ENCODE results near the gene SYCE3.
"Not testable (repeated sequence)": the region's sequence is repeated elsewhere in the genome, so short reads cannot be mapped to it uniquely, and the experiment has no call there.

SYCE3 gene, protein sequence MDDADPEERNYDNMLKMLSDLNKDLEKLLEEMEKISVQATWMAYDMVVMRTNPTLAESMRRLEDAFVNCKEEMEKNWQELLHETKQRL

DNA sequence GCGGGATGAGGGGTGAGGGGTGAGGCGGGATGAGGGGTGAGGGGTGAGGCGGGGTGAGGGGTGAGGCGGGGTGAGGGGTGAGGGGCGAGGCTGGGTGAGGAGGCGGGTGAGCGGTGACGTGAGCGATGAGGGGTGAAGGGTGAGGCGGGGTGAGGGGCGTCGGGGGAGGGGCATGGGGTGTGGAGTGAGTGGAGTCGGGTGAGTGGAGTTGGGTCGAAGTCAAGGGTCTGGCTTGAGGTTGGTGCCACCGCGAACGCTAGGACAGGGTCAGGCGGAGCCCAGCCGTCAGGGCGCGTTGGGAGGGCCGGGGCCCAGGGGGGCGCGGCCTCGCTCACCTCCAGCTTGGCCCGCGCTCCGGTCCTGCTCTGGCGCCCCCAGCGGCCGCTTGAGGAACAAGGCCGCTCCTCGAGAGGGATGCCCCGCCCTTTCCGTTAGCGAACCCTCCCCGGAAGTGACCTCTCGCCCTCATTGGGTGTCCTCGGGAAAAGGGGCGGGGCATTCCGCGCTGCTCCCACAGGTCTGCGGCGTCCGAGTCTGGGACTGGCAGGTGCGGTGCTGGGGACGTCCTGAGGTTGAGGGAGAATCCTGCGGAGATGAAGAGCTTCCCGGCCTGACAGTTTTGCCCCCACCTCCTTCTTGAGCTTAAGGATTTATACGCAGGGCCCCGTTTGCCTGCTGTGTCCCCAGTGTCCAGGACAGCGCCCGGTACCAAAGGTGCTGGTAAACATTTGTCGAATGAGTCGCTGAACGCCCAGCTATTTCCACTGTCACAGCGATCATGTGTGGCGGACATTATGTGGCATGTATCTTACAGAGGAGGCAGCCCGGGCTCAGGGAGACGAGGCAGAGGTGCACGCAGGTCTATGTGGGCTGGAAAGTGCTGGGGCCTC lies at the start of gene SYCE3:
Gene SYCE3 (minus strand): TSS at position 397 of the 890 bp plus-strand sequence. CDS start 6,514 bp downstream, outside the sequence.
- in situ Hi-C loops (cut with MboI; ENCODE audit: low sequenced_read_pairs), result no loop called here

DNA sequence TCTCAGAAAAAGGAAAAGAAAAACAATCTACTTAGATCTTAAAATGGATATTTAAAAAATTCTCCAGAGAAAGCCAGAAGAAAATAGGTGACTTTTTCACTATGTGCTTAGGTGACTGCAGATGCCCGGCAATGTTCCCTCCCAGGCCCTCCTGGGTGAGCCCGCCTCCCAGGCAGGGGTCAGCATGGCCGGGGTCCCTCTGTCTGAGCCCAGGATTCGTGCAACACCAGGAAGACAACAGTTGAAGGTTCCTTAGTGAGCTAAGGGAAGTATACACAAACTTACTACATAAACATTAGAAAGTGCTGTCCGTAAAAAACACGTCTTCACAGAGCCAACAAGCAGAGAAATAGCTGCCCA lies 49.4 kb upstream of the SYCE3 start:
- in situ Hi-C loops (cut with MboI; ENCODE audit: low sequenced_read_pairs), result no loop called here

DNA sequence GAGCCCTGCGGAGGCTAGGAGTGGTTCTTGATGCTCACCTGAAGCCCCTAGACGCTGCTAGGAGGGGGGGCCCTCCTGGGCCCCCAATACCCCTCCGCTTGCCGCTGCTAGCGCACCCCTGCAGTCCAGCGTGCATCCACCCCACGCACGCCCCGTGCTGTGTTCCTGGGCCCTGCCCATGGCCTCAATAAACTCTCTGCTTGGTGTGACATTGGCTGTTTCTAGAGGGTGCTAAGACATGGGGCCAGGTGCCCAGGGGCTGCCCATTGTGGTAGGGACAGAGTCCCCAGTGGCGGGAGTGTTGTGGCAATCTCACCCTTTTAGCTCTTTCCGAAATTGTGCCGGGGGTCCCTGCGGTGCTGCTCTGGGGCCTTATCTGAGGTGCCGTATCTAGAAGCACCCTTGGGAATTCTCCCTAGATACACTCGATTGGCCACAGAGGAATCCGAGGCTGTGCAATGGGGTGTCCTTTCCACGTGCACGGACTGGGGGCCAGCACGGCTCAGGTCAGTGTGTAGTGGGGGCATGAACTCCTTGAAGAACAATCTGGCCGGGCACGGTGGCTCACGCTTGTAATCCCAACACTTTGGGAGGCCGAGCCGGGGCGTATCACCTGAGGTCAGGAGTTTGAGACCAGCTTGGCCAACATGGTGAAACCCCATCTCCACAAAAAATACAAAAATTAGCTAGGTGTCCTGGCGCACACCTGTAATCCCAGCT lies 48.8 kb upstream of the SYCE3 start:
- in situ Hi-C loops (cut with MboI; ENCODE audit: low sequenced_read_pairs), result no loop called here

DNA sequence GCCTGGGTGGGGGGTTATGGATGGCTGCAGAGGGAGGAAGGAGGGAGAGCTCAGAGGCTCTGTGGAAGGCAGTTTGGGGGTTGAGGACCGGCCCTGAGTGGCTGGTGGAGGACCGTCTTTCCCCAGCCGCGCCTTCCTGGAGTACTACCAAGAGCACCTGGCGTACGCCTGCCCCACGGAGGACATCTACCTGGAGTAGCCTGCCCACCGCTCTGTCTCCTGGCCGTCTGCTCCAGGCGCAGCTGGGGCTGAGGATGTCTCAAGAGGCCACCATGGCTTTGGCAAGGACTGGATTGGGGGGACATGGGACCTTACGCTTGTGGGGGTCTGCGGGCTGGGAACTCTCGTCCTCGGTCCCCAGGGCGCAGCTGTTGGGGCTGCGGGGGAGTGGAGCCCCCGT lies 47.9 kb upstream of the SYCE3 start:
- in situ Hi-C loops (cut with MboI; ENCODE audit: low sequenced_read_pairs), result no loop called here

DNA sequence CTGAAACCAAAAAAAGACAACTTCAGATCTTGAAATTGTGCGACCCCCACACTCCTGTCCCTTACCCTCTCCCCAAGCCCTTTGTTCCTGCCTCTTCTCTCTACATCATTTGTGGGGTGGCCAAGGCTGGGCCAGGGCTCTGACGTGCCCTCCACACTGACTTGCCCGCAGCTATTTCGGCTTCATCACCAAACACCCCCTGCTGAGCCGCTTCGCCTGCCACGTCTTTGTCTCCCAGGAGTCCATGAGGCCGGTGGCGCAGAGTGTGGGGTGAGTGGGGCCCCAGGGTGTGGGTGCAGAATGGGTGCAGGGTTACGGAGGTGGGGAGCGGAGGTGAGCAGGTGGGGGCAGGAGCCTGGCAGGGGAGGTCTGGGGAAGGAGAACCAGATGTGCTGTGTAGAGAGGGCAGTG lies 47.3 kb upstream of the SYCE3 start:
- in situ Hi-C loops (cut with MboI; ENCODE audit: low sequenced_read_pairs), result no loop called here

DNA sequence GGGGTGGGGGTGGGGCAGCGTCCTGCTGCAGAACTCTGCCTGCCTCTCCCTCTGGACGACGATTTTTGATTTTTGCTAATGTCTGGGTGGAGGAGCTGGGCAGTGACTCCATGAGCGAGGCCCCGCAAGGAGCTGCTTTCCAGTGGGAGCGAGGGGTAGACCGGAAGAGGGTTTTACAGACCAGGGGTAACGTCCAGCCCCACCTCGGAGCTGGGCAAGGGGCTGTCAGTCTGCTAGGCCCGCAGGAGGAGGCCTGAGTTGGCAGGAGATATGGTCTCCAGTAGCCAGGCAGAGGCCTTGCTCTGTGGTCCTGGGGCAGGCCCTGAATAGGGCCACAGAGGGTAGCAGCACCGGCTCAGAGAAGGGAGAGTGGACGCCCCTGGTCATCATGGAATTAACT lies 46.9 kb upstream of the SYCE3 start:
- in situ Hi-C loops (cut with MboI; ENCODE audit: low sequenced_read_pairs), result no loop called here

DNA sequence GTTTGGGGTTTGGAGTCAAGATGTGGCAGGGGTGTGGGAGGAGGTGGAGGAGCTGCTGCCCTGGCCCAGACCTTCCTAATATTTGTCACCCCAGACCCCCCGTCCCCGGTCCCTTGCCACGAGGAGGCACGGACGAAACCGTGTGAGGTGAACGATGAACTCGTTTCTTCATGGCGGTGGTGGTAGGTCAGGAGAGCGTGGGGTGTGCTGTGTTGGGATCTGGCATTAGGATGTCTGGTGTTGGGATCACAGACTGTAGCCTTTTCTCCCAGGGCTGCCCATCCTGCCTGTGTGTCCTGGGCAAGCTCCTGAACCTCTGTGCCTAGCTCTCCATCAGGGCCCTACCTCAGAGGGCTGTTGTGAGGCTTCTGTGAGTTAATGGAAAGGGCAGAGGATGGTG lies 46.3 kb upstream of the SYCE3 start:
- in situ Hi-C loops (cut with MboI; ENCODE audit: low sequenced_read_pairs), result no loop called here

DNA sequence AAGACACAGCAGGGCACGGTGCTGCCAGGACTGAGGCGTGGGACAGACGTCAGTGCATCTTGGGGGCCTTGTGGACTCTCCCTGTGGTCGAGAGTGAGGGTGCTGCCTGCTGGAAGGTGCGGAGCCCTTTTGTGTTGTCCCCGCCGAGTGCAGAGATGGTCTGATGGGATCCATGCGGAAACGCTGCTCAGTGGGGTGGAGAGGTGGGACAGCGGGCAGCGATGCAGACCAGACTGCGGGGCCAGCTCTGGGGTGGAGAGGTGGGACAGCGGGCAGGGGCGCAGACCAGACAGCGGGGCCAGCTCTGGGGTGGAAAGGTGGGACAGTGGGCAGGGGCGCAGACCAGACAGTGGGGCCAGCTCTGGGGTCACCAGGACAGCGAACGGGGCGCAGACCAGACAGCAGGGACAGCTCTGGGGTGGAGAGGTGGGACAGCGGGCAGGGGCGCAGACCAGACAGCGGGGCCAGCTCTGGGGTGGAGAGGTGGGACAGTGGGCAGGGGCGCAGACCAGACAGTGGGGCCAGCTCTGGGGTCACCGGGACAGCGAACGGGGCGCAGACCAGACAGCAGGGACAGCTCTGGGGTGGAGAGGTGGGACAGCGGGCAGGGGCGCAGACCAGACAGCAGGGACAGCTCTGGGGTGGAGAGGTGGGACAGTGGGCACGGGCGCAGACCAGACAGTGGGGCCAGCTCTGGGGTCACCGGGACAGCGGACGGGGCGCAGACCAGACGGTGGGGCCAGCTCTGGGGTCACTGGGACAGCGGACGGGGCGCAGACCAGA lies 45.5 kb upstream of the SYCE3 start:
- in situ Hi-C loops (cut with MboI; ENCODE audit: low sequenced_read_pairs), result not testable (repeated sequence)

DNA sequence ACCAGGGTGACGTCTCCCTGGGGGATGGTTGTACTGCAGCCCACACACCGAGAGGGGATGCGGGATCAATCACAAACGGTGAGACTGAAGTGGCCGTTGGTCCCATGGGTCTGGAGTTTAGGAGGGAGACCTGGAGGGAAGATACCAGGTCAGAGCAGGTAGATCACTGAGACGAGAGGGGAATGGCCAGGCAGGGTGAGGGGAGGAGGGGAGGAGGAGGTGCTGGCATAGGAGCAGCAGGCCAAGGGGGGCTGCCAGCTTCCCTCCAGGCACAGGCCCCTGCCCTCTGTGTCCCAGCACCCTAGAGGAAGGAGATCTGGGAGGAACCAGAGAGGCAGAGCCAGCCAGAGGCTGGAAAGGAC lies 44.9 kb upstream of the SYCE3 start:
- in situ Hi-C loops (cut with MboI; ENCODE audit: low sequenced_read_pairs), result no loop called here

DNA sequence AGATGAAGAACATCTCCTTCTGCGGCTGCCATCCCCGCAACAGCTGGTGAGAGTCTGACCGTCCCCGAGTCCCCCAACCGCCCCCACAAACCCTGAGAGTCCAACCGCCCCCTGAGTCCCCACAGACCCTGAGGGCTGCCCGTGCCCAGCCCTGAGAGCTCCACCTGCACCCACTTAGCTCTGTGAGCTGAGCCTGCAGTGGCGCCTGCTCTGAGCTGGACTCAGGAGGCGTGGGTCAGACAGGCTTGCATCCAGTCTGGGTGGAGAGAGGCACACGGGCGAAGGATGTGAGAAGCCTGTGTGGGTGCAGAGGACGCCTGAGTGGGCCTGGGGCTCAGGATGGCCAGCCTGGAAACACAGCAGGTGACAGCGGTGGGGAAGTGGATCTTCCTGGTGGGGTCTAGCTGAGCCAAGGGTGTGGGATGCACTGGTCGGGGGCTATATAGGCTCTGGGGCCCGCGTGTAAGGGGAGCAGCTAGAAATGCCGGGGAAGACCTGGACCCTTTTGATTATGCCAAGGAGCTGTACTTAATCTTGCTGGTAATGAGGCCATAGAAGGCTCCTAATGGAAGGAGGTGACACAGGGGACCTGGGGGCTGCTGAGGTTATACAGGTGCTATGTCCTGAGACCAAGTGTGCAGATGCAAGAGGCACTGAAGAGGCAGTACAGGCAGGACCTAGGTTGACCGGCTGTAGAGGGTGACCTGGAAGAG lies 44.4 kb upstream of the SYCE3 start:
- in situ Hi-C loops (cut with MboI; ENCODE audit: low sequenced_read_pairs), result no loop called here

DNA sequence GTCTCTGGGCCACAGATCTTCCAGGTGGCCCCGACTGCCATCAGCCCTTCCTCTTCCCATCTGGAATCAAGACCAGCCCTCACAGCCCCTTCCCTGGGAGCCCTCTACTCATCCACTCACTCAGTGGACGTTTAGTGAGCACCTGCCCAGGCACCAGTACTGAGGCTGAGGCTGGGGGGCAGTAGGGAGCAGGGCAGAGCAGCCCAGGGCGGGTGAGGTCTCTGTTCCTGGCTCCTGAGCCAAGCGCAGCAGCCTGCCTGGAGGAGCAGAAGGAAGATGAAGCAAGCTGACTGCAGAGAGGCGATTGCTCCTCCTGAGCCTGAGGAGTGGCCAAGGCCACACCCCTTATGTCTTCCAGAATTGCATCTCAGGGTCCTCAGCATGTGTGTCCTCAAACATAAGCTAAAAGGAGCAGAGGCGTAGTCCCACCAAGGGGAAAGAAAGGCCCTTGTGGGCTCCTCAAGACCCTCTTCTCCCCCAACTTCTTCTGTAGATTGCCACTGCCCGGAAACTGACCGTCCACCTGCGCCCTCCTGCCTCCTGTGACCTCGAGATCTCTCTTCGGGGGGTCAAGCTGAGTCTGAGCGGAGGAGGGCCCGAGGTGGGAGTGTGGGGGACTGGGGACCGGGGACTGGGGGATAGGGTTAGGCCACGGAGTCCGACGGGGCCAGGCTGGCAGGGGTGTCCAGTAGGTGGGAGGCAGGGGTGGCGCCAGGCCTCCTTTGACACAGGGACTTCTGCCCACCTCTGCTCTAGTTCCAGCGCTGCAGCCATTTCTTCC lies 43.6 kb upstream of the SYCE3 start:
- in situ Hi-C loops (cut with MboI; ENCODE audit: low sequenced_read_pairs), result no loop called here

DNA sequence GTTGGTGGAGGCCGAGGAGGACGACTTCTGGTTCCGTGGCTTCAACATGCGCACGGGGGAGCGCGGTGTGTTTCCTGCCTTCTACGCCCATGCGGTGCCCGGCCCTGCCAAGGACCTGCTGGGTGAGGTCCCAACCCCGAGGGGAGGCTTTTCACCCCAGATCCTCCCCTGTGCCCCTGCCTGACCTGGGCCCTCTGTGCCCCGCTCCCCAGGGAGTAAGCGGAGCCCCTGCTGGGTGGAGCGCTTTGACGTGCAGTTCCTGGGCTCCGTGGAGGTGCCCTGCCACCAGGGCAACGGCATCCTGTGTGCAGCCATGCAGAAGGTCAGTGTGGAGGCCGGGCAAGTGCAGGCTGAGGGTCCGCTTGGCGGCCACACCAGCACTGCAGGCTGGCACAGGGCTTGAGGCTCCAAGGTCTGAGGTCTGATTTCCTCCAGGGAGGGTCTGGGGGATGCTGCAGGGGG lies 42.9 kb upstream of the SYCE3 start:
- in situ Hi-C loops (cut with MboI; ENCODE audit: low sequenced_read_pairs), result no loop called here

DNA sequence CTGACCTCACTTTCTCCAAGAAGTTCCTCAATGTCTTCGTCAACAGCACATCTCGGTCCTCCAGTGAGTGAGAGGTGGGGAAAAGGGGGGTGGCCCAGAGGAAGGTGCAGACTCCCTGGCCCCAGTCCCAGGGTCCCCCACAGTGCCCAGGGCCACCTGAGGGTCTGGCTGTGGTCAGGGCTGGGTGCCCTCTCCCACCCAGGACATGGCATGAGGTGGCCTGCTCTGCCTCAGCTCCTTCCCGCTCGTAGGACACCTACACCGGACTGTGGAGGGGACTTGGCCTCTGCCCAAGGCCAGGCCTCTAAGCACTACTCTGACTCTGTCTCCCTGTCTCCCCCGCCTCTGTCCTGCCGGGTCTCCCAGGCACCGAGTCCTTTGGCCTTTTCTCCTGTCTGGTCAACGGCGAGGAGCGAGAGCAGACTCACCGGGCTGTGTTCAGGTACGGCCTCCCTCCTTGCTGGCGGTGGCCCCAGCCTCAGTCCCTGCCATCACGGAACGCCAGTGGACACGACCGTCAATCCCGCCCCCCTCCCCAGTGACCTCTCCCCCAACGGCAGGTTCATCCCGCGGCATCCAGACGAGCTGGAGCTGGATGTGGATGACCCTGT lies 42.4 kb upstream of the SYCE3 start:
- in situ Hi-C loops (cut with MboI; ENCODE audit: low sequenced_read_pairs), result no loop called here

DNA sequence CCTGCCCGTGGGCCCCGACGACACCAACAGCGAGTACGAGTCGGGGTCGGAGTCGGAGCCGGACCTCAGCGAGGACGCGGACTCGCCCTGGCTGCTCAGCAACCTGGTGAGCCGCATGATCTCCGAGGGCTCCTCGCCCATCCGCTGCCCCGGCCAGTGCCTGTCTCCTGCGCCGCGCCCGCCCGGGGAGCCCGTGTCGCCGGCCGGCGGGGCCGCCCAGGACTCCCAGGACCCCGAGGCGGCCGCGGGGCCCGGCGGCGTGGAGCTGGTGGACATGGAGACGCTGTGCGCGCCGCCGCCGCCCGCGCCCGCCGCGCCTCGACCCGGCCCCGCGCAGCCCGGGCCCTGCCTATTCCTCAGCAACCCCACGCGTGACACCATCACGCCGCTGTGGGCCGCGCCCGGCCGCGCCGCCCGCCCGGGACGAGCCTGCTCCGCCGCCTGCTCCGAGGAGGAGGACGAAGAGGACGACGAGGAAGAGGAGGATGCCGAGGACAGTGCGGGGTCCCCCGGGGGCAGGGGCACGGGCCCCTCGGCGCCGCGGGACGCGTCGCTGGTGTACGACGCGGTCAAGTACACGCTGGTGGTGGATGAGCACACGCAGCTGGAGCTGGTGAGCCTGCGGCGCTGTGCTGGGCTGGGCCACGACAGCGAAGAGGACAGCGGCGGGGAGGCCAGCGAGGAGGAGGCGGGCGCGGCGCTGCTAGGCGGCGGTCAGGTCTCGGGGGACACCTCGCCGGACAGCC lies 41.7 kb upstream of the SYCE3 start:
- in situ Hi-C loops (cut with MboI; ENCODE audit: low sequenced_read_pairs), result no loop called here

DNA sequence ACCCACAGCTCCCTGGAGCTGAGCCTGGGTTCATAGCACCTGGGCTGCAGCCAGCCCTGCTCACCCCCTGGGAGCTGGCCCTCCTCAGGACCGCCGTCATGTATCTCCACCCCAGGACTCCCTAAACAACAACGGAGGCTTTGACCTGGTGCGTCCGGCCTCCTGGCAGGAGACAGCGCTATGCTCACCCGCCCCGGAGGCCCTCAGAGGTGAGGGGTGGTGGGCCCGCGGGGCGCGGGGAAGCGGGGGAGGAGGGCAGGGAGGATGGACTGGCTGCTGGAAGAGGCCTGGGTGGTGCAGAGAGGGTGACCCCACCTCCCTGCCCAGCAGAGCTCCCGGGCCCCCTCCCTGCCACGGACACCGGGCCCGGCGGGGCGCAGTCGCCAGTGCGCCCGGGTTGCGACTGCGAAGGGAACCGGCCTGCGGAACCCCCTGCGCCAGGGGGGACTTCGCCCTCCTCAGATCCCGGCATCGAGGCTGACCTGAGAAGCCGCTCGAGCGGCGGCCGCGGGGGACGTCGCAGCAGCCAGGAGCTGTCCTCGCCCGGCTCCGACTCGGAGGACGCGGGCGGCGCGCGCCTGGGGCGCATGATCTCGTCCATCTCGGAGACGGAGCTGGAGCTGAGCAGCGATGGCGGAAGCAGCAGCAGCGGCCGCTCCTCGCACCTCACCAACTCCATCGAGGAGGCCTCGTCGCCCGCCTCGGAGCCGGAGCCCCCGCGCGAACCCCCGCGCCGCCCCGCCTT lies 41.0 kb upstream of the SYCE3 start:
- in situ Hi-C loops (cut with MboI; ENCODE audit: low sequenced_read_pairs), result no loop called here

DNA sequence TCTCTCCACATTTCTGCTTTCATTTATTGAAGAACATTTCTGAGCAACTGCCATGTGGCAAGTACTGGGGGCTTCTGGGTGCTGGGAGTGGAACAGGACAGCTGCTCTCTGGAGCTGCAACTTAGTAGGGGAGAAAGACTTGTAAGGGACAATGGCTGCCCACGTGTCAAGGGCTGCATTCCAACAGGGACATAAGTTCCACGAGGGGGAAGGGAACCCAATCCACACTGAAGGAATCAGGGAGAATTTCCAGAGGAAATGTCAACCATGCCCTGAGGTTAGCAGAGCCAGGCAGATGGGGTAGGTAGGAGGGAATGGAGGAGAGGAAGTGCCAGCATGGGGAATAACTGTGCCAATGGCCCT lies 39.6 kb upstream of the SYCE3 start:
- in situ Hi-C loops (cut with MboI; ENCODE audit: low sequenced_read_pairs), result no loop called here

DNA sequence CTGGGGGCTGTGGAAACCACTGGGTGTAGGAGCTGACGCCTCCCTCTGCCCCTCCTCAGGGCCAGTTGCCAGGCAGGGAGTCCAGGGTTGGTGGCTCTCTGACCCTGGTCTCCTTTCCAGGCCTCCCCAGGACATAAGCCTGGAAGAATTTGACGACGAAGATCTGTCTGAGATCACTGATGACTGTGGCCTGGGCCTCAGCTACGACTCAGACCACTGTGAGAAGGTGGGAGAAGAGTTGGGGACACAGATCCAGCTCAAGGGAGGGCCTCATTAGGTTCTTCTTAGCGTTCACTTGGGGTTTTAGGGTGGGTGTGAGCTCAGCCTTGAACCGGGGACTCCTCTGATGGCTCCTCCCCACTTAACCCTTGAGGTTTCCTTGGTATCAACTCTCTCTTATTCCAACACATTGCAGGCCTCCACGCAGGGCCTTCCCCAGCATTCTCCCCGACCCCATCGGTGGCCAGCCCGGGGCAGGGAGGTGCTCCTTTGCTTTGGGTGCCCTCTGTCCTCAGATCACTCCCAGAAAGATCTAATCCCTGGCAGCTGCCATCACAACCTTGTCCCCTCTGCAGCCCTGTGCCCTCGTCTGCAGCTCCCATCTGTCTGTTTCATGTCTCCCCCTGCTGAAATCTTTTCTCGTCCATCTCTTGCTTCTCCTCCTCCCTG lies 39.1 kb upstream of the SYCE3 start:
- in situ Hi-C loops (cut with MboI; ENCODE audit: low sequenced_read_pairs), result no loop called here
